ENCODE results near the gene HOXA10. TPM values are rescaled to one million over a fixed set of nuclear protein-coding genes. Genes with fewer than 3 reads are reported as not detected.

Gene HOXA10
- total RNA-seq, 1 experiment from 2014 or later = 3.9 TPM

- ChIA-PET CTCF (interaction anchor here (0.6 to 1.8 kb wide), 2 partner anchors 391 to 393 kb away, joined by 3 to 5 read pairs; no protein-coding TSS in a partner anchor), POLR2A (no interaction called here)
- H3K27ac Mint-ChIP-seq (ENCODE audit: low read depth, unreplicated experiment) = no peak overlapping the region
- no peak overlapping the region for H3K4me3 Mint-ChIP-seq (ENCODE audit: unreplicated experiment)
- BruUV-seq (replicated peaks) = no TSS peak
- intact Hi-C loops (cut with micrococcal nuclease) = no loop called here
- H3K36me3 Mint-ChIP-seq (ENCODE audit: insufficient read depth, unreplicated experiment) = no peaks in the 10 kb centered on the region
- no peaks in the 10 kb centered on the region for H3K9me3 Mint-ChIP-seq (ENCODE audit: unreplicated experiment)
- no peak for TF ChIP-seq CTCF (IDR thresholded peaks at IDR 0.05; ENCODE audit: unreplicated experiment)
- no peak for DNase-seq (ENCODE audit: unreplicated experiment)
- no peaks in the 10 kb centered on the region for H3K4me1 Mint-ChIP-seq (ENCODE audit: insufficient read depth, unreplicated experiment)
- H3K27me3 Mint-ChIP-seq (ENCODE audit: insufficient read depth, unreplicated experiment) = no peaks in the 10 kb centered on the region
Observed at GRCh38 chr7:27213433-27214238, 39.5 kb upstream of the HOXA10 start.

- ChIA-PET POLR2A (no interaction called here), CTCF (interaction anchor here (1.8 kb wide), 1 partner anchor 393 kb away, joined by 5 read pairs; no protein-coding TSS in a partner anchor)
- no peaks in the 10 kb centered on the region for H3K36me3 Mint-ChIP-seq (ENCODE audit: insufficient read depth, unreplicated experiment)
Observed at GRCh38 chr7:27212497-27213432, 38.6 kb upstream of the HOXA10 start.

GRCh38 chr7:27211764-27212204 is 37.7 kb upstream of the HOXA10 start:
- no TSS peak for BruUV-seq (replicated peaks)
- TF ChIP-seq CTCF (IDR thresholded peaks at IDR 0.05; ENCODE audit: unreplicated experiment) = no peak
- intact Hi-C loops (cut with micrococcal nuclease) = no loop called here
- POLR2A ChIA-PET = interaction anchor here (0.7 kb wide), 1 partner anchor 802 kb away, joined by 3 read pairs; no protein-coding TSS in a partner anchor
- Mint-ChIP-seq H3K9me3 (ENCODE audit: unreplicated experiment) (no peaks in the 10 kb centered on the region), H3K27me3 (ENCODE audit: insufficient read depth, unreplicated experiment) (peaks cover 6% of the 10 kb centered on the region), H3K4me1 (ENCODE audit: insufficient read depth, unreplicated experiment) (no peaks in the 10 kb centered on the region), H3K27ac (ENCODE audit: low read depth, unreplicated experiment) (no peak overlapping the region), H3K36me3 (ENCODE audit: insufficient read depth, unreplicated experiment) (no peaks in the 10 kb centered on the region), H3K4me3 (ENCODE audit: unreplicated experiment) (no peak overlapping the region)
- no peak for DNase-seq (ENCODE audit: unreplicated experiment)
- CTCF ChIA-PET = interaction anchor here (0.6 to 6.5 kb wide), 11 partner anchors 11 to 562 kb away, joined by 3 to 71 read pairs (median 6); no protein-coding TSS in a partner anchor

More at GRCh38 chr7:27212497-27213432, 38.6 kb upstream of the HOXA10 start:
- Mint-ChIP-seq H3K4me1 (ENCODE audit: insufficient read depth, unreplicated experiment) (no peaks in the 10 kb centered on the region), H3K27ac (ENCODE audit: low read depth, unreplicated experiment) (no peak overlapping the region), H3K9me3 (ENCODE audit: unreplicated experiment) (no peaks in the 10 kb centered on the region), H3K4me3 (ENCODE audit: unreplicated experiment) (no peak overlapping the region), H3K27me3 (ENCODE audit: insufficient read depth, unreplicated experiment) (no peaks in the 10 kb centered on the region)
- intact Hi-C loops (cut with micrococcal nuclease) = no loop called here
- no peak for TF ChIP-seq CTCF (IDR thresholded peaks at IDR 0.05; ENCODE audit: unreplicated experiment)
- DNase-seq (ENCODE audit: unreplicated experiment) = no peak
- no TSS peak for BruUV-seq (replicated peaks)

- Mint-ChIP-seq H3K27me3 (ENCODE audit: insufficient read depth, unreplicated experiment) (peaks cover 13% of the 10 kb centered on the region), H3K4me3 (ENCODE audit: unreplicated experiment) (no peak overlapping the region), H3K4me1 (ENCODE audit: insufficient read depth, unreplicated experiment) (no peaks in the 10 kb centered on the region), H3K27ac (ENCODE audit: low read depth, unreplicated experiment) (no peak overlapping the region), H3K36me3 (ENCODE audit: insufficient read depth, unreplicated experiment) (no peaks in the 10 kb centered on the region), H3K9me3 (ENCODE audit: unreplicated experiment) (no peaks in the 10 kb centered on the region)
- BruUV-seq (replicated peaks) = no TSS peak
- intact Hi-C loops (cut with micrococcal nuclease) = no loop called here
- no peak for DNase-seq (ENCODE audit: unreplicated experiment)
- no peak for TF ChIP-seq CTCF (IDR thresholded peaks at IDR 0.05; ENCODE audit: unreplicated experiment)
- CTCF ChIA-PET = interaction anchor here (0.6 to 6.5 kb wide), 26 partner anchors 12 to 710 kb away, joined by 3 to 71 read pairs (median 5); no protein-coding TSS in a partner anchor
- POLR2A ChIA-PET = interaction anchor here (0.7 kb wide), 1 partner anchor 803 kb away, joined by 3 read pairs; no protein-coding TSS in a partner anchor
Observed at GRCh38 chr7:27211084-27211446, 36.9 kb upstream of the HOXA10 start.
